Activated naive CD4-positive, alpha-beta T cell (primary cell): ENCODE results near the gene CLIP2.

Source experiments
- DNase-seq, 4 experiments: peaks; one replicate each; lab custom pipeline; 2025; lab: John Stamatoyannopoulos, UW

CLIP2 gene

GRCh38 chr7:74271742-74272141 lies 17.5 kb upstream of the CLIP2 start:
- no peak for DNase-seq

GRCh38 chr7:74272305-74273038 lies 16.7 kb upstream of the CLIP2 start:
- no peak for DNase-seq

- no peak for DNase-seq
These were observed 13.8 kb upstream of the CLIP2 start for GRCh38 chr7:74275401-74275881.

GRCh38 chr7:74277636-74278035 lies 11.6 kb upstream of the CLIP2 start:
- no peak for DNase-seq

- no peak for DNase-seq
These were observed 8.2 kb upstream of the CLIP2 start for GRCh38 chr7:74280985-74281384.

GRCh38 chr7:74282748-74283459 lies 6.3 kb upstream of the CLIP2 start:
- DNase-seq, result no peak

- no peak for DNase-seq
These were observed 5.3 kb upstream of the CLIP2 start for GRCh38 chr7:74283858-74284447.

- DNase-seq, result no peak
These were observed 4.4 kb upstream of the CLIP2 start for GRCh38 chr7:74284781-74285259.

- no peak for DNase-seq
These were observed 3.1 kb upstream of the CLIP2 start for GRCh38 chr7:74286131-74286530.

- no peak for DNase-seq
These were observed 1.7 kb upstream of the CLIP2 start for GRCh38 chr7:74287303-74288033.

- no peak for DNase-seq
These were observed 949 bp upstream of the CLIP2 start for GRCh38 chr7:74288034-74288881.

- DNase-seq, result peak in 2 of 4 experiments; percentile 21 to 31
These were observed 699 bp downstream of the CLIP2 start for GRCh38 chr7:74289659-74290552.

- DNase-seq, result no peak
These were observed 1.3 kb downstream of the CLIP2 start for GRCh38 chr7:74290553-74290950.

- no peak for DNase-seq
These were observed 1.8 kb downstream of the CLIP2 start for GRCh38 chr7:74290981-74291441.

- DNase-seq, result no peak
These were observed 2.3 kb downstream of the CLIP2 start for GRCh38 chr7:74291535-74291934.

- no peak for DNase-seq
These were observed 3.8 kb downstream of the CLIP2 start for GRCh38 chr7:74292757-74293576.

GRCh38 chr7:74293577-74293908 lies 4.3 kb downstream of the CLIP2 start:
- no peak for DNase-seq

- DNase-seq, result no peak
These were observed 5.2 kb downstream of the CLIP2 start for GRCh38 chr7:74294191-74294998.
